Transverse colon (tissue), 4 donors: Measurements from ENCODE around the gene APCDD1. TPM values are rescaled to one million over a fixed set of nuclear protein-coding genes. Genes with fewer than 3 reads are reported as not detected.

ENCODE experiments used
- DNase-seq: peaks from one replicate; pipeline ENCODE4 v3.0.0-alpha.2; 2019
- H3K27ac ChIP-seq, 4 donors: fragments of 200-600 bp; sonication (generic); 2 replicates each; pipeline ENCODE4 v1.5.1; 2016 to 2018; ENCODE audit warnings: inconsistent platforms in 4 of 4
- H3K27me3 ChIP-seq: fragments of 200-600 bp; sonication (generic); 2 replicates; pipeline ENCODE4 v1.5.1; 2017; ENCODE audit warnings: inconsistent platforms
- H3K36me3 ChIP-seq, 4 donors: fragments of 200-600 bp; sonication (generic); 2 replicates each; pipeline ENCODE4 v1.5.1; 2017 to 2019; ENCODE audit warnings: inconsistent platforms in 4 of 4
- H3K4me1 ChIP-seq, 4 donors: fragments of 200-600 bp; sonication (generic); 2 replicates each; pipeline ENCODE4 v1.5.1; 2017 to 2020; ENCODE audit warnings: inconsistent platforms in 4 of 4
- H3K4me3 ChIP-seq, 4 donors: fragments of 200-600 bp; sonication (generic); 1 replicate in 1 of 4; 2 replicates in 3 of 4; pipeline versions ENCODE4 v1.5.1 to v1.6.1; 2017 to 2019; ENCODE audit warnings: inconsistent platforms in 4 of 4
- H3K9me3 ChIP-seq, 2 donors: fragments of 200-600 bp; sonication (generic); 2 replicates each; pipeline ENCODE4 v1.5.1; 2017 to 2019; ENCODE audit warnings: inconsistent platforms in 2 of 2
- CTCF ChIP-seq, 5 experiments: fragments of 200-600 bp in 3 of 5; fragments of 450-650 bp in 2 of 5; sonication (generic) in 3 of 5; IDR thresholded peaks; 1 replicate in 2 of 5; 2 replicates in 3 of 5; pipeline ENCODE4 v1.5.1; 2016 to 2017; ENCODE audit warnings: antibody characterized with exemption in 5 of 5, inconsistent platforms in 3 of 5, mild to moderate bottlenecking in 2 of 5, moderate library complexity in 1 of 5
- EP300 ChIP-seq: sonication (generic); formaldehyde crosslinking; IDR thresholded peaks from one replicate; pipeline ENCODE4 v1.6.1; 2017; ENCODE audit warnings: antibody characterized with exemption, low read depth
- POLR2A ChIP-seq: fragments of 450-650 bp; IDR thresholded peaks from one replicate; pipeline ENCODE4 v1.6.1; 2016; ENCODE audit warnings: antibody characterized with exemption, mild to moderate bottlenecking, moderate library complexity
- POLR2AphosphoS5 ChIP-seq, 3 donors: sonication (generic); formaldehyde crosslinking; IDR thresholded peaks; one replicate each; pipeline ENCODE4 v1.6.1; 2016; ENCODE audit warnings: antibody characterized with exemption in 3 of 3
- WGBS, 2 donors: methylation state at CpG; one replicate each; pipeline ENCODE4 v1.1.5; 2018; ENCODE audit warnings: low coverage in 1 of 2; 5-methylcytosine and 5-hydroxymethylcytosine counted together
- in situ Hi-C, 4 donors: fragments of 200-750 bp; cut with MboI; loops; one replicate each; pipeline versions ENCODE4 v1.15.0 to v1.15.1; 2017; ENCODE audit warnings: low sequenced_read_pairs in 3 of 4, low pct_ligation_motif_present in 1 of 4, low pct_unique_long_range_greater_than_20kb in 1 of 4
- intact Hi-C: fragments of 100-400 bp; cut with DNase I; formaldehyde crosslinking; loops from one replicate; pipeline ENCODE4 v1.15.1; 2023; ENCODE audit warnings: low total_unique reads
- total RNA-seq, 4 donors: library from RNA; depleted of rRNA; stranded (reverse); fragments of >200 nt; gene quantifications; one replicate each; pipeline ENCODE4 v1.1.0, GENCODE V29; 2016

Gene APCDD1
- total RNA-seq = 10 to 100 TPM in 1 of 4 donors, 1 to 10 TPM in 3; 2.6 to 10.8 (median 8.3) TPM

- Histone ChIP-seq H3K27me3 (peaks cover 46% of the 10 kb centered on the region), H3K27ac (peak within 1 kb of the TSS; percentile 74 to 84 (median 80)), H3K4me1 (peaks cover 0 to 21% (median 2%) of the 10 kb centered on the region in 4 donors), H3K4me3 (peak within 1 kb of the TSS; percentile 41 to 74 (median 56)), H3K36me3 (no peaks in the 10 kb centered on the region), H3K9me3 (no peaks in the 10 kb centered on the region)
- in situ Hi-C loops (no loop called here), intact Hi-C loops (no loop called here)
- WGBS, 2 donors = 22 to 32% methylated on average over 5 to 30 of the region's 64 CpGs
- no peak for TF ChIP-seq EP300
- TF ChIP-seq POLR2A = no peak
- peak in 1 of 3 donors; percentile 67 for TF ChIP-seq POLR2AphosphoS5 (IDR thresholded peaks at IDR 0.05)
- peak; percentile 45 for DNase-seq
Observed at GRCh38 chr18:10453806-10454680, at the start of gene APCDD1. APCDD1 (plus strand) TSS chr18:10454635; CDS start chr18:10454982, 347 bp downstream.

- WGBS, 2 donors = 51 to 66% methylated on average over 9 to 10 of the region's 10 CpGs
- H3K4me1 ChIP-seq = no peaks in the 10 kb centered on the region
Observed at GRCh38 chr18:10405014-10405493, 49.4 kb upstream of the APCDD1 start.

GRCh38 chr18:10405816-10406663 lies 48.4 kb upstream of the APCDD1 start:
- Histone ChIP-seq H3K36me3 (no peaks in the 10 kb centered on the region), H3K9me3 (no peaks in the 10 kb centered on the region), H3K27ac (no peak overlapping the region), H3K27me3 (no peaks in the 10 kb centered on the region), H3K4me1 (no peaks in the 10 kb centered on the region), H3K4me3 (no peak overlapping the region)
- no peak for TF ChIP-seq CTCF (IDR thresholded peaks at IDR 0.05)
- TF ChIP-seq POLR2A = no peak
- no peak for TF ChIP-seq EP300
- TF ChIP-seq POLR2AphosphoS5 (IDR thresholded peaks at IDR 0.05) = no peak
- no peak for DNase-seq
- intact Hi-C loops = no loop called here
- in situ Hi-C loops = loop anchor here in 1 of 4 donors (25.0 kb wide), 1 partner anchor 106 kb away; no protein-coding TSS in a partner anchor
- WGBS, 2 donors = 72 to 100% methylated on average over 1 to 16 of the region's 16 CpGs

More at GRCh38 chr18:10405014-10405493, 49.4 kb upstream of the APCDD1 start:
- TF ChIP-seq CTCF (IDR thresholded peaks at IDR 0.05) = no peak
- no peak for TF ChIP-seq EP300
- no peak for TF ChIP-seq POLR2A
- H3K27me3 ChIP-seq = no peaks in the 10 kb centered on the region
- intact Hi-C loops (no loop called here), in situ Hi-C loops (loop anchor here in 1 of 4 donors (25.0 kb wide), 1 partner anchor 107 kb away; no protein-coding TSS in a partner anchor)
- DNase-seq = no peak
- no peaks in the 10 kb centered on the region for H3K36me3 ChIP-seq
- H3K4me3 ChIP-seq = no peak overlapping the region
- no peak overlapping the region for H3K27ac ChIP-seq
- H3K9me3 ChIP-seq = no peaks in the 10 kb centered on the region

DNA sequence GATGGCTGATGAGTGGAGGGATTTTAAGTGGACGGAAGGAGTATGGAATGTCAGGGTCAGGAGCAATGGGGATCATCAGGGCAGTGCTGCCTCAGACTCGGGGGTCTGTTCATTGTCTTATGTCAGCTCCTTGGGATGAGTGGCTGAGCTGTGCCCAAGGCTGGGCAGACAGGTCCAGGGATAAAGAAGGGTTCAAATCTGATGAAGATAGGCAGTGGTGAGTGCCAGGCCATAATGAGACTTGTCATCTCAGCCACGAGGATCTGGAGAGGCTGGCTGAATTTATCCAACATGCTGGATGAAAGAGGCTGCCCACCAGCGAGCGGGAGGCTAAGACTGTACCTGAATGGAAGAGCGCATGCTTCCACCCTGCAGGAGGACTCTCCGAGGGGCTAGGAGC lies 46.3 kb upstream of the APCDD1 start:
- WGBS, 2 donors = 77% methylated on average over 7 of the region's 7 CpGs; no CpG with 5 or more reads in 1 of the 2 donors
- Histone ChIP-seq H3K4me3 (no peak overlapping the region), H3K27ac (no peak overlapping the region), H3K27me3 (no peaks in the 10 kb centered on the region), H3K4me1 (no peaks in the 10 kb centered on the region), H3K9me3 (no peaks in the 10 kb centered on the region), H3K36me3 (no peaks in the 10 kb centered on the region)
- intact Hi-C loops = no loop called here
- TF ChIP-seq POLR2AphosphoS5 (IDR thresholded peaks at IDR 0.05) (no peak), POLR2A (no peak), CTCF (IDR thresholded peaks at IDR 0.05) (no peak), EP300 (no peak)
- in situ Hi-C loops = loop anchor here in 1 of 4 donors (25.0 kb wide), 1 partner anchor 104 kb away; no protein-coding TSS in a partner anchor
- DNase-seq = no peak
